22Rv1 (cell line): Measurements from ENCODE around the gene LIMCH1.
"Not testable (repeated sequence)": the region's sequence is repeated elsewhere in the genome, so short reads cannot be mapped to it uniquely, and the experiment has no call there.

Source experiments
- H3K27ac ChIP-seq: fragments of 450-650 bp; 2 replicates; pipeline ENCODE4 v1.5.1; 2017
- ZFX ChIP-seq: fragments of 450-650 bp; IDR thresholded peaks from 2 replicates; pipeline ENCODE4 v1.6.1; 2017; ENCODE audit warnings: antibody characterized with exemption, borderline replicate concordance
- TF ChIP-seq, protein P1 (sequence below): fragments of 450-650 bp; IDR thresholded peaks from 2 replicates; pipeline ENCODE4 v1.5.1; 2017; ENCODE audit warnings: mild to moderate bottlenecking

Gene LIMCH1

GRCh38 chr4:41638866-41639265, 100.9 kb downstream of the LIMCH1 start:
- no peak for TF ChIP-seq ZFX
- no peak overlapping the region for H3K27ac ChIP-seq

GRCh38 chr4:41639291-41639690, 101.3 kb downstream of the LIMCH1 start:
- no peak for TF ChIP-seq ZFX
- TF ChIP-seq, protein P1, sequence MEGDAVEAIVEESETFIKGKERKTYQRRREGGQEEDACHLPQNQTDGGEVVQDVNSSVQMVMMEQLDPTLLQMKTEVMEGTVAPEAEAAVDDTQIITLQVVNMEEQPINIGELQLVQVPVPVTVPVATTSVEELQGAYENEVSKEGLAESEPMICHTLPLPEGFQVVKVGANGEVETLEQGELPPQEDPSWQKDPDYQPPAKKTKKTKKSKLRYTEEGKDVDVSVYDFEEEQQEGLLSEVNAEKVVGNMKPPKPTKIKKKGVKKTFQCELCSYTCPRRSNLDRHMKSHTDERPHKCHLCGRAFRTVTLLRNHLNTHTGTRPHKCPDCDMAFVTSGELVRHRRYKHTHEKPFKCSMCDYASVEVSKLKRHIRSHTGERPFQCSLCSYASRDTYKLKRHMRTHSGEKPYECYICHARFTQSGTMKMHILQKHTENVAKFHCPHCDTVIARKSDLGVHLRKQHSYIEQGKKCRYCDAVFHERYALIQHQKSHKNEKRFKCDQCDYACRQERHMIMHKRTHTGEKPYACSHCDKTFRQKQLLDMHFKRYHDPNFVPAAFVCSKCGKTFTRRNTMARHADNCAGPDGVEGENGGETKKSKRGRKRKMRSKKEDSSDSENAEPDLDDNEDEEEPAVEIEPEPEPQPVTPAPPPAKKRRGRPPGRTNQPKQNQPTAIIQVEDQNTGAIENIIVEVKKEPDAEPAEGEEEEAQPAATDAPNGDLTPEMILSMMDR, result no peak
- H3K27ac ChIP-seq, result no peak overlapping the region

DNA sequence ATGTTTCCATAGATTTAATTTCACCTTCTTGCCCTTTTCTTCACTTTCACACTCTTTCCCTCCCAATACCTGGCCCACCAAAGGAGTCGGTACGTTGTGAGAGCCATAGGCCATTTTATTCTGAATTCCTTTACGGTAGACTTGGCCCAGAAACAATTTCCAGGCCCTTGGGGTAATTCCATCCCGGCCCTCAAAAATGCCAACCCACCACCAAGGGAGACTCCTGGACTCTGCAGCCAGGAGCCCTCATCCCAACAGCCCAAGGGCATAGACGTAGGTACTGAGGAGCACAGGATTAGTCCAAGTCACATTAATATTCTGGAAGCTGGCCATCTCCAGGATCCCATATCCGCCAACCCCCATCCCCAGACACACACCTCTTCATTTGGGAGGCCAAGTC, 102.9 kb downstream of the LIMCH1 start:
- no peak overlapping the region for H3K27ac ChIP-seq
- TF ChIP-seq, protein P1, result no peak
- TF ChIP-seq ZFX, result no peak

- H3K27ac ChIP-seq, result not testable (repeated sequence)
Observed at GRCh38 chr4:41642746-41643145, 104.8 kb downstream of the LIMCH1 start.

DNA sequence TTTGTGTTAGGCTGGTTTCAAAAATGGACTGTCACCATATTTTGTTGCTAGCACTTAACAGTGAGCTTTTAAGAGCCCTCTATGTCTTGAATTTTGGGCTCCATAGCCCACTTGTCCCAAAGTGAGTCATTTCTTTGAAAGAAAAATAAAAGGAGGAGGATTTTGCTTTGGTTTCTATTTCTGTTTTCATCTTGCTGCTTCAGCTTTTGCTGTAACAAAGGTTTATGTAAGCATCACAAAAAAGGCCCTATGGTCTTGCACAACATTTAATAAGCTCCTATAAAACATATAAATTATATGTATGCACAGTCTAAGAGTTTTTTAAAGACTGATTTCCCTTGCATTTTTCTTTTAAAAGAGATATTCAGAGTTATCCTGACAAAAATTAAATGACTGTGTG, 105.4 kb downstream of the LIMCH1 start:
- no peak overlapping the region for H3K27ac ChIP-seq
- TF ChIP-seq, protein P1, result no peak
- TF ChIP-seq ZFX, result no peak

DNA sequence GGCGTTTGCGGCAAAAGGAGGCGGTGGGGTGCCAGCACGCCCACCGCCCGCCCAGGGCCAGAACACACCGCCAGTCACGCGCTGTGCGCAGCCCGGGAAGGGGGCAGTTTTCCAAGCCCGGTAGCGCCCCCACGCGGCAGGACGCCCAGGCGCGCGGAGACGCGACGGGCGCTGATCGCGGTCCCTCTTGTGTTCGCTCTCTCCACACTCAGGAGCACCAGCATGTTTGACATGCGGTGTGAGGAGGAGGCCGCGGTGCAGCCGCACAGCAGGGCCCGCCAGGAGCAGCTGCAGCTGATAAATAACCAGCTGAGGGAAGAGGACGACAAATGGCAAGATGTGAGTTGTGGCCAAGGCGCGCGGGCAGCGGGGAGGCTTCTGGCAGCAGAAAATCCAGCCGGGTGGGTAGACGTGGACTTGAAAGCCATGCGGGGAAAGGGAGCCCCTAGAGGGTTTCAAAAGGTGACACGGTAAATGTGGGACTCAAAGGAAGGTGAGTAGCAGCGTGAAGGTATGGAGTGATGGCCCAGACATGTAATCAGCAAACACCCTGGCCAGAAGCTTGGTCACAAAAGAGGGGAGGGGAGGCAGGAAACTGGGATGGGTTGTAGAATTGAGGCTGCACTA, 106.4 kb downstream of the LIMCH1 start:
- H3K27ac ChIP-seq, result no peak overlapping the region

DNA sequence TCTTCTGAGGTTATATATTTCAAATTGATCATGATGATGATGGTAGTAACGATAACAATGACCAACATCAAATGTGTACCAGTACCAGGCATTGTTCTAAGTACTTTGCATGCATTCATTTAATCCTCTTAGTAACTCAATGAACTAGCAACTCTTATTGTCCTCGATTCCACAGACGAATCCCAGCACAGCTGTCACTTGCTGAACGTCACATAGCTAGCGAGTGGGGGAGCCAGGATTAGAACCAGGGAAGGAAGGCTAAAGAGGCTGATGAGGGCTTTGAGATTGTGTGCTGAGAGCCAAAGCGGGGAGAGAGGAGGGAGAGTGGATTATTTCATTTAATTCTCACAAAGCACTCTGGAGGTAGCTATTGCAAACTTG, 106.9 kb downstream of the LIMCH1 start:
- H3K27ac ChIP-seq, result no peak overlapping the region
- TF ChIP-seq, protein P1, result no peak
- TF ChIP-seq ZFX, result no peak

More for the DNA sequence above, 106.4 kb downstream of the LIMCH1 start:
- TF ChIP-seq ZFX, result no peak
- TF ChIP-seq, protein P1, result peak; percentile 36

DNA sequence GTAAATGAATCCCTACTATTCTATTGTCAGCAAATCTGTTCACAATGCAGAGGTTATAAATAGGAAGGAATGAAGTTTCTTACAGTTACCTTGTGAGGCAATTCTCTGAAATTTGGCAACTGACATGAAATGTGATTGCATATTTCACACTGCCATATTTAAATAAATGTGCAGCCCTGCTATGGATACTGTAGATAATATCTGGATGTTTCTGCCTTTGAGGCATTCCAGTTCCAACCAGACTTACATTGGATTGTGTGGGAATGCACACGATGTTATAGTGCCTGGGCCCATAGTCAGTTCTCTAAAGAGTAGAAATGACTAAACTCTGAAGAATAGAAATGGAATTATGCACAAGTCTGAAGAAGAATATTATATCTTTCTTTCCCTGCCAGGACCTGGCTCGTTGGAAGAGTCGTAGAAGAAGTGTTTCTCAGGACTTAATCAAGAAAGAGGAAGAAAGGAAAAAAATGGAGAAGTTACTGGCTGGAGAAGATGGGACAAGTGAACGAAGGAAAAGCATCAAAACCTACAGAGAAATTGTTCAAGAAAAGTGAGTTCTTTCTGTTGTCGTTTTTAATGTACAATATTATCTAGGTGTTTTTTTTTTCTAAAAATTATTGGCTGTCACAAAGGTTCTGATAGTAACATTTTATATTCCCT, 107.9 kb downstream of the LIMCH1 start:
- TF ChIP-seq ZFX, result no peak
- TF ChIP-seq, protein P1, result no peak
- H3K27ac ChIP-seq, result no peak overlapping the region
